GM18519 (cell line): ENCODE results near the gene MYH9.

Source experiments
- ATAC-seq: cut with Tn5 transposase; IDR thresholded peaks from one replicate; pipeline ENCODE4 v1.9.1; 2021; ENCODE audit warnings: mild to moderate bottlenecking, moderate library complexity; ENCODE audit not compliant: unreplicated experiment, low FRiP score

Gene MYH9

DNA sequence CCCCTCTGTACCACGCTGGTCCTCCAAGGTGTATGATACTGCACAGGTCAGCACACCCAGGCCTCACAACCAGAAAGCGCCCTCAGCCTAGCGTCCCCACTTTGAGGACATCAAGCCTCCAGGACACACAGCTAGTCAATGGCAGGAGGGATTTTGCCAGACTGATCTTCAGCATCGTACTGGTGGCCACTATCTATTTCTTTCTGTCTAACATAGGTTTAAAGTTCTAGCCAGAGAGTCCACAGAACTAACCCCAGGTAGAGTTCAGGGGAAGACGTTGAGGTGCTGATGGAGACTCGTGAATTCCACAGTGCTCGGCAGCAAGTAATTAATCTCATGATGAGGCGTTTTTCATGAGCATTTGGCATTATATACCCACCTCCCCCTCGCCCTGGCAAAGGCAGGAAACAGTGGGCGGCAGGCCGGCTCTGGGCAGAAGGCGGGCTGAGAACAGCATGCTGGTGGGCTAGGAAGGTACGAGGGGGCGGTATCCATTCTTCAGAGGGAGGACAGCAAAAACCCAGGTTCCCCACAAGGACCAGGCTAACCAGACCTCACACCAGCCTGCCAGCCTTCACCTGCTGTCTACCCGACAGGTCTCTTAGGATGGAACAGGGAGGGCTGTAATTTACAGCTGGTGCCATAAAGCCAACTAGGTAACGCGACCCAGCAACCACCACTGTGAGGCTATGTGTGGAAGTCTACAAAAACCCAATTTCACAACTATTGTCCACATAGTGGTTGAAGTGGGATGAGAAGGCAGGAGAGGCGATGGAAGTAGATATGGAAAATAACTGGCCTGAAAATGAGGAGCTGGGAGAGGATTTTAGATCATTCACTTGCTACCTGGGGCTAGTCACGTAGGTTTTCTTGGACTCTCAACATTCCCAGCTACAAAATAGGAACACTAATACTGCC, 18.5 kb downstream of the MYH9 start:
- ATAC-seq: no peak

GRCh38 chr22:36368359-36368983, 19.3 kb downstream of the MYH9 start:
- no peak for ATAC-seq

DNA sequence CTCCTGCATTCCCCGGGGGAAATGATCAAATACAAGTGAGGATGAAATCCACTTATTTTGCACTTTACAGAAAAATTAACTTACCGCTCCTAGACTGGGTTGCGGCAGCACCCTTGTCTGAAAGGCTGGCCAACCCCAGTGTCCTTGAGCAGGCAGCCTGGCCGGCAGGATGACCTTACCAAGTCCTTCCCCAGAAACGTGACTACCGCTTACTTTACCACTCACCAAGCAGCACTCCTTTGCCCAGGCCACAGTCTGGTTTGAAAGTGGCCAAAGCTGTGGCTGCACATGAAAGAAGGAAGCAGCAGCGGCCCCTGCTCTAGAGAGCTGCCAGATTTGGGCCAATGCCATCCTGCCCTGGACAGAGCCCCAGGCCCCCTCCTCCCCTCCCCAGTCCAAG, 20.3 kb downstream of the MYH9 start:
- ATAC-seq: no peak

DNA sequence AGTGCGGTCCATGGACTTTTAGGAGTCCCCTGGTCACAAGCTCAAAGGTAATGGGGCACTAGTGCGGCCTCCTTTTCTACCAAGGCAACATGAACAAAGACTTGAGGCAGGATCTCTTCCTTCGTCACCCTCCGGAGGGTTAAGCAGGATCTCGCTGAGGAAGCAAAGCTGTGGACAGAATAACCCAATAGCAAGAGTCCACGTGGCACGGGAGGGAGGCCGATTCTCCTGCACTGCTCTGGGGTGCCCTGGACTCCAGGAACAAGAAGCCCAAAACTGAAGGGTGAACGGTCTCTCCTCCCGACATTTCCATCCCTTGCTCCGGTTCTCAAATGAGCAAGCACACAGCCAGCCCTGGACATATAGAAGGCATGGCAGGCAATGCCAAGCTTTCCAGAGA, 20.7 kb downstream of the MYH9 start:
- ATAC-seq: no peak

DNA sequence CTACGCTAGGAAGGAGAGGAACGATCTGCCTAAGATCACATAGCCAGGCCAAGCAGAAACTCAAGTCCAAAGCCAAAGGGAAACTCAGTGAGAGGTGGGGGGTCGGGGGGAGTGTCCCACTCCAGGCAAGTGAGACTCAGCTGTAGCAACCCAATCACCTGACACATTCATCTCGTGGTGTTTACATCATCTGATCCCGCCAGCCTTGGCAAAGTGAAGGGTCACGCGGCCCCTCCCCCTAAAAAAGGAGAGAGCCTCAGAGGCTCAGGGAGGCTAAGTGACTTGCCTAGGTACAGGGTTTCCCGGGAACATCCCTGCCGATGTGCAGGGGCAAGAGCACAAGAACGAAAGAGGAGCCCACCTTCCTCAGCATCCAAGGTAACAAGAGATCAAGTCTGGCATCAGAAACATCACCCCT, 21.5 kb downstream of the MYH9 start:
- ATAC-seq: no peak

GRCh38 chr22:36365020-36365411, 22.8 kb downstream of the MYH9 start:
- no peak for ATAC-seq

- no peak for ATAC-seq
Observed at GRCh38 chr22:36364255-36365019, 23.3 kb downstream of the MYH9 start.

GRCh38 chr22:36363349-36363981, 24.3 kb downstream of the MYH9 start:
- no peak for ATAC-seq

DNA sequence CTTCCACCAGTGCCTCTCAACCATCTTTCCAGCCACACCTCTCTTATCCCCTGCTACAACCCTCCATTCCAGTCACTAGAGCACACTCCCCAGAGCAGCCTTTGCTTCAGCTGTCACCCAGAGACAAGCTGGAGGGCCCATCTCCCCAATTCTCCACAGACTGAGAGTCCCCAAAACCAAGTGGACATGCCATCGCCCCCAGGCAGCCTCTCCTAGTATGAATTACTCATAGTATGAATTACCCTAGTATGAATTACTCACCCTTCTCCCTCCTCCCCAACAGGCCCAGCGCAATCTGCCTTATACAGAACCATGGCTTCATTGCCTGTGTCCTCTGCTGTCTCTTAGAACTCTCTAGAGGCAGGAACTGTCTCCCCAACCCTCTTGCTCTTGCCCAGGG, 24.8 kb downstream of the MYH9 start:
- ATAC-seq: no peak

DNA sequence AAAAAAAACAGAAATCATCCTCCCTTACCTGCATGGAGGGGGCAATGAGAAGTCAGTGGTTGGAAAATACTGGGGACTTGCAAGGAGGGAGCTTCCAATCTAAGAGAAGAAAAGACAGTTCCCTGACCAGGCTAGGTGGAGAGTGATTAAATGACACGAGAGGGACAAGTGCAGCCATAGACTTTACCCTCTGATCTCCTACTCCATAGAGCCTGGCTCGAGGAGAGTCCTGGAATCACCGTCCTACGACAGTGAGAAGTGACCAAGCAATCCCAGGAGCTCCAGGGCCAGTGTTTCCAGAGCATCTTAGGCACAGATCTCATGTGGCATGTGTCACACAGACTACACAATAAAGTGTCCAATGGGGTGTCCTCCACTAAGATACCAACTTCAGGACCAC, 25.7 kb downstream of the MYH9 start:
- no peak for ATAC-seq

DNA sequence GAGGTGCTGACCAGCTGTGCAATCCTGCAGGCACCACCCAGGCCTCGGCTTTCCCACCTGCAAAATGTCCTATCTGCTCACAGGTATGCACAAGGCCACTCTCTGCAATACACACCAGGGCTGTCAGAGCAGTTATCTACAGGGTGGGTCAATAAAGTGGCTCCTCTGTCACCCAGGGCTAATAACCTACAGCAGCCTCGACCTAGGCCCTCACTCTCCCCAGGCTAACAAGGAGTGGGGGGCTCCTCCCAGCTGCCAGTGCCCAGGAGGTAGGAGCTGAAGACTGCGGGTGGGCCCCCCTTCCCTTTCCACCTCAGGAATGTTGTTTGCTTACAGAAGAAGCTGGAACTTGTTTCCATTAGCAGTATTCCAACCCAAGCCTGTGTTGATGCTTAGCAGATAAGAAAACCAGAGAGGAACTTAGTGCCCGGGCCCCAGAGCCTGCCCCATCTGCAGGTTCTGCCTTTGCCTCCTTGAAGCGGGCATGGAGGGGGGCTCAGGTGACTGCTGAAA, 26.8 kb downstream of the MYH9 start:
- no peak for ATAC-seq

GRCh38 chr22:36360011-36360410, 27.8 kb downstream of the MYH9 start:
- ATAC-seq: no peak

- no peak for ATAC-seq
Observed at GRCh38 chr22:36359470-36359996, 28.2 kb downstream of the MYH9 start.

GRCh38 chr22:36358533-36359469, 29.0 kb downstream of the MYH9 start:
- ATAC-seq: no peak

DNA sequence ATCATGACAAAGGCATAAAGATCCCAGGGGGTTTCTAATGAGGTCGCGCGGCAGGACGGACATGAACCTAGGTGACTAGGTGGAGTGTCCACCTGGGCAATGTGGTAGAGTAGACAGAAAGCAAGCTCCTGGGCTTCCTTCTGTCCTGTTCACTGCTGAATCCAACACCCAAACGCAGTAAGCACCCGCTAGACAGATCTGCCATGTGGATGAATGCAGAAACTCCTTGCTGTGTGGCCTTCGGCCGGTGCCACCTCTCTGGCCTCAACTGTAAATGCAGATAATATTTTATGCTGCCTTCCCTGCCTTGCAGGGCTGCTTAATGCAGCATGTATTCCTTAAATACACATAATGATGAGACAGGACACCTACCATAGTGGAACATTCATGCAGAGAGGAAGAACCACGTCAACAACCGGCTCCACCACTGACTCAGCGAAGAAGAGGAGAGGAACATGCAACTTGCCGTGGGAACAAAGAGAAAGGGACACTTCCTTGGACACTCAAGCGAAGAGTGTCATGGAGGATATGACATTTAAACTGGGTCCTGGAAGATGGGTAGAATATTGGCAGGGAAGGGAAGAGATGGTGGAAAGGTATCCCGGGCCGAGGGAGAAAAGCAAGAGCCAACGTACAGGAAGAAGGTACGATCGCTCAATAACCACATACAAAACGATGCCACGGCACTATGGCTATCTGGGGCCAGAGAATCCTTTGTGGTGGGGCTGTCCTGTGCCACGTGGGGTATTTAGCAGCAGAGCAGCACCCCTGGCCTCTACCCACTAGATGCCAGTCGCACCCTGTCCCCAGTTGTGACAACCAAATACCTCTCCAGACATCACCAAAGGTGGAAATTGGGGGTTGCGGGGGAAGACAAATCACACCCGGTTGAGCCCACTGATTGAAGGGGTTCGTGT, 30.8 kb downstream of the MYH9 start:
- no peak for ATAC-seq

GRCh38 chr22:36355894-36356293, 31.9 kb downstream of the MYH9 start:
- ATAC-seq: no peak

DNA sequence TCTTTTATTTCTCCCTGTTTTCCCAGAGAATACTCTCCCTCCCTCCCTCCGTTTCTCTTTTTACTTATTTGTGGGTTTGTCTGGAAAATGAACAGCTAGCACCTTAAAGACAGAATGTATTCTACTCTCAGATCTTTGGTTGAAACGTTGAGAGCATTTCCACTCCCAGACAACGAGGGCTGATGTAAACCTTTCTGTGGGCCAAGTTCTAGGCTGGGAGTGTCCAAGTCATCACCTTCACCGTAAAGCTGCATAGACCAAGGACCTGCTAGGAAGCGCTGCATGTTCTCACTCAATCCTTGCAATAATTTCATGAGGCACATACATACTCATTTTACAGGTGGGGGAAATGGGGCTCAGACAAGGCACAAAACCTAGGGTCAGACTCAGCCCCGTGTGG, 32.4 kb downstream of the MYH9 start:
- no peak for ATAC-seq

GRCh38 chr22:36352803-36353507, 34.8 kb downstream of the MYH9 start:
- ATAC-seq: no peak
